Measurements from ENCODE around the gene MYT1. TPM values are rescaled to one million over a fixed set of nuclear protein-coding genes. Genes with fewer than 3 reads are reported as not detected.

Gene MYT1
- total and polyA plus RNA-seq, 2 of the 13 experiments (the other 11 are each of a cell fraction or from before 2014, with no cell fraction given): 0.58 to 2.5 TPM

GRCh38 chr20:64156886-64157875 lies 7.1 kb upstream of the MYT1 start:
- H4K20me1 ChIP-seq (ENCODE audit: insufficient read depth, low read length): peaks cover under 1% of the 10 kb centered on the region; the same call in 1 of the 2 replicates
- no peak for DNase-seq (ENCODE audit: low spot score)
- H3K4me3 ChIP-seq (replicated peaks in 1 of 3; ENCODE audit: insufficient read depth in 1 of 3, low read depth in 2 of 3, low read length in 3 of 3): no peak overlapping the region
- H3K27ac ChIP-seq (ENCODE audit: extremely low read length, insufficient read depth, low read length): no peak overlapping the region
- POLR2A ChIA-PET: no interaction called here
- no peak overlapping the region for H3K9ac ChIP-seq (ENCODE audit: insufficient read depth, low read depth, low read length)
- H3K36me3 ChIP-seq (replicated peaks in 1 of 2; ENCODE audit: control insufficient read depth in 1 of 2, insufficient read depth in 2 of 2, low read length in 2 of 2): no peaks in the 10 kb centered on the region
- no peak; the same call in 2 of the 3 replicates for ATAC-seq
- CTCF ChIA-PET (ENCODE audit: low intra/inter-chr PET ratio, low total read pairs): no interaction called here
- WGBS (ENCODE audit: low lambda C conversion rate): 32% methylated on average over 24 of the region's 27 CpGs
- no peak for FAIRE-seq
- in situ Hi-C loops (cut with HindIII; ENCODE audit: extremely low pct_ligation_motif_present, low pct_unique_long_range_greater_than_20kb): no loop called here
- H2AFZ ChIP-seq (ENCODE audit: low read length): no peak overlapping the region
- peaks cover 32% of the 10 kb centered on the region; the same call in 1 of the 2 replicates for H3K4me1 ChIP-seq (ENCODE audit: insufficient read depth, low read length)
- no TSS peak for BruUV-seq (replicated peaks)
- TF ChIP-seq BHLHE40 (IDR thresholded peaks at IDR 0.05; ENCODE audit: low read length): peak; percentile 48
- TF ChIP-seq NRL (CRISPR knock-in tag; IDR thresholded peaks at IDR 0.05; ENCODE audit: borderline replicate concordance): 0 out of 2 replicates have a peak, but pooled peaks have one; percentile 48
- no peak for TF ChIP-seq SCMH1 (CRISPR knock-in tag; IDR thresholded peaks at IDR 0.05; ENCODE audit: borderline replicate concordance)
- peak; percentile 42; the same call in 1 of the 2 replicates for TF ChIP-seq RAD51 (IDR thresholded peaks at IDR 0.05; ENCODE audit: borderline replicate concordance)
- TF ChIP-seq ZNF350 (CRISPR knock-in tag; IDR thresholded peaks at IDR 0.05; ENCODE audit: borderline replicate concordance, low read depth): 0 out of 2 replicates have a peak, but pooled peaks have one; percentile 42
- no peak for TF ChIP-seq XRCC5 (optimal IDR thresholded peaks at IDR 0.05; ENCODE audit: low read length)
- 0 out of 2 replicates have a peak, but pooled peaks have one; percentile 10 for TF ChIP-seq MYC (CRISPR knock-in tag; IDR thresholded peaks at IDR 0.05; ENCODE audit: borderline replicate concordance)
- TF ChIP-seq, protein P1, sequence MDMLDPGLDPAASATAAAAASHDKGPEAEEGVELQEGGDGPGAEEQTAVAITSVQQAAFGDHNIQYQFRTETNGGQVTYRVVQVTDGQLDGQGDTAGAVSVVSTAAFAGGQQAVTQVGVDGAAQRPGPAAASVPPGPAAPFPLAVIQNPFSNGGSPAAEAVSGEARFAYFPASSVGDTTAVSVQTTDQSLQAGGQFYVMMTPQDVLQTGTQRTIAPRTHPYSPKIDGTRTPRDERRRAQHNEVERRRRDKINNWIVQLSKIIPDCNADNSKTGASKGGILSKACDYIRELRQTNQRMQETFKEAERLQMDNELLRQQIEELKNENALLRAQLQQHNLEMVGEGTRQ (IDR thresholded peaks at IDR 0.05; ENCODE audit: low read depth, low read length): peak; percentile 53; the same call in 1 of the 2 replicates
- TF ChIP-seq, protein P1 (CRISPR knock-in tag; IDR thresholded peaks at IDR 0.05; ENCODE audit: borderline replicate concordance): 0 out of 2 replicates have a peak, but pooled peaks have one; percentile 25
- no peak for TF ChIP-seq ZNF414 (CRISPR knock-in tag; IDR thresholded peaks at IDR 0.05)
- TF ChIP-seq, protein P2, sequence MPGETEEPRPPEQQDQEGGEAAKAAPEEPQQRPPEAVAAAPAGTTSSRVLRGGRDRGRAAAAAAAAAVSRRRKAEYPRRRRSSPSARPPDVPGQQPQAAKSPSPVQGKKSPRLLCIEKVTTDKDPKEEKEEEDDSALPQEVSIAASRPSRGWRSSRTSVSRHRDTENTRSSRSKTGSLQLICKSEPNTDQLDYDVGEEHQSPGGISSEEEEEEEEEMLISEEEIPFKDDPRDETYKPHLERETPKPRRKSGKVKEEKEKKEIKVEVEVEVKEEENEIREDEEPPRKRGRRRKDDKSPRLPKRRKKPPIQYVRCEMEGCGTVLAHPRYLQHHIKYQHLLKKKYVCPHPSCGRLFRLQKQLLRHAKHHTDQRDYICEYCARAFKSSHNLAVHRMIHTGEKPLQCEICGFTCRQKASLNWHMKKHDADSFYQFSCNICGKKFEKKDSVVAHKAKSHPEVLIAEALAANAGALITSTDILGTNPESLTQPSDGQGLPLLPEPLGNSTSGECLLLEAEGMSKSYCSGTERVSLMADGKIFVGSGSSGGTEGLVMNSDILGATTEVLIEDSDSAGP (CRISPR knock-in tag; IDR thresholded peaks at IDR 0.05; ENCODE audit: borderline replicate concordance): peak; percentile 21; the same call in 1 of the 2 replicates
- 0 out of 2 replicates have a peak, but pooled peaks have one; percentile 49 for TF ChIP-seq ZNF343 (CRISPR knock-in tag; IDR thresholded peaks at IDR 0.05)
- intact Hi-C loops (cut with micrococcal nuclease; ENCODE audit: unreplicated experiment): no loop called here
- no peaks in the 10 kb centered on the region for H3K79me2 ChIP-seq (ENCODE audit: insufficient read depth, low read length)
- H3K4me2 ChIP-seq (ENCODE audit: low read depth, low read length): no peak overlapping the region
- peaks cover 25 to 51% of the 10 kb centered on the region in 2 experiments for H3K27me3 ChIP-seq (ENCODE audit: control insufficient read depth in 1 of 2, insufficient read depth in 2 of 2, low read length in 2 of 2)
- no peaks in the 10 kb centered on the region for H3K9me3 ChIP-seq (ENCODE audit: low read length)

Data from HepG2 (cell line).